GM12878 (cell line): ENCODE data around the gene ART5. TPM values are rescaled to one million over a fixed set of nuclear protein-coding genes. Genes with fewer than 3 reads are reported as not detected.

Experiments used
- ATAC-seq: fragments of 200-7000 bp; cut with Tn5 transposase; 3 replicates; pipeline ENCODE4 v1.9.1; 2020; ENCODE audit warnings: mild to moderate bottlenecking, moderate library complexity
- BruUV-seq: library from RNA; stranded (reverse); fragments of 400-500 nt; replicated peaks from 2 replicates; lab custom pipeline; 2021; lab: Mats Ljungman, UMichigan
- CTCF ChIA-PET: fragments of 300-600 bp; sonication (Branson Sonifier 250); formaldehyde crosslinking; extraction: SDS; loops from one replicate; lab custom pipeline; 2021; ENCODE audit warnings: inconsistent platforms; lab: Yijun Ruan, JAX
- POLR2A ChIA-PET: fragments of 350-600 bp; formaldehyde crosslinking; extraction: SDS; loops from one replicate; lab custom pipeline; 2021; ENCODE audit warnings: inconsistent platforms; lab: Charles Lee
- RAD21 ChIA-PET: fragments of 300-600 bp; sonication (Branson Sonifier 250); formaldehyde crosslinking; loops from one replicate; lab custom pipeline; 2023; ENCODE audit warnings: antibody characterized with exemption; ENCODE audit not compliant: unreplicated experiment; lab: Charles Lee
- SMC1A ChIA-PET: fragments of 300-600 bp; sonication (Branson Sonifier 250); formaldehyde crosslinking; loops from one replicate; lab custom pipeline; 2023; ENCODE audit not compliant: unreplicated experiment, uncharacterized antibody; lab: Charles Lee
- DNase-seq: peaks from one replicate; pipeline ENCODE4 v3.0.0-alpha.2; 2011; ENCODE audit warnings: low read depth, low spot score
- FAIRE-seq: peaks from 3 replicates; lab custom pipeline; 2011; peaks lifted over from hg19 to GRCh38; lab: Jason Lieb, UNC
- H2AFZ ChIP-seq: 2 replicates; pipeline ENCODE4 v1.6.0; 2011; ENCODE audit warnings: low read depth, low read length, control low read depth; ENCODE audit not compliant: control insufficient read depth
- H3K27ac ChIP-seq: 2 replicates; pipeline ENCODE4 v1.5.1; 2011; ENCODE audit warnings: control low read depth; ENCODE audit not compliant: control insufficient read depth, insufficient read depth
- H3K27me3 ChIP-seq, 2 experiments: replicated peaks in 1 of 2; 2 replicates each; pipeline versions ENCODE4 v1.6.0 to v1.6.1; 2011; ENCODE audit warnings: low read length in 1 of 2; ENCODE audit not compliant: control insufficient read depth in 2 of 2, insufficient read depth in 2 of 2
- H3K36me3 ChIP-seq, 2 experiments: 2 replicates each; pipeline ENCODE4 v1.5.1; 2011; ENCODE audit warnings: low read length in 1 of 2; ENCODE audit not compliant: control insufficient read depth in 2 of 2, insufficient read depth in 2 of 2
- H3K4me1 ChIP-seq: 2 replicates; pipeline ENCODE4 v1.6.1; 2011; ENCODE audit warnings: mild to moderate bottlenecking, low read length, moderate library complexity, mixed read lengths; ENCODE audit not compliant: control insufficient read depth, insufficient read depth
- H3K4me2 ChIP-seq: 2 replicates; pipeline ENCODE4 v1.6.0; 2011; ENCODE audit warnings: control low read depth; ENCODE audit not compliant: control insufficient read depth, insufficient read depth
- H3K4me3 ChIP-seq: fragments of 200-600 bp; sonication (generic); 2 replicates; pipeline ENCODE4 v1.5.1; 2016
- H3K79me2 ChIP-seq: 2 replicates; pipeline ENCODE4 v1.6.0; 2011; ENCODE audit warnings: low read length; ENCODE audit not compliant: control insufficient read depth, insufficient read depth
- H3K9ac ChIP-seq: 2 replicates; pipeline ENCODE4 v1.8.0; 2011; ENCODE audit warnings: low read length, control low read depth, mixed read lengths; ENCODE audit not compliant: control insufficient read depth, insufficient read depth
- H3K9me3 ChIP-seq: replicated peaks from 3 replicates; pipeline ENCODE4 v1.5.1; 2011; ENCODE audit warnings: mild to moderate bottlenecking, low read length; ENCODE audit not compliant: control insufficient read depth, insufficient read depth
- H4K20me1 ChIP-seq: 2 replicates; pipeline ENCODE4 v1.6.0; 2011; ENCODE audit not compliant: control insufficient read depth, insufficient read depth
- CBFB ChIP-seq: IDR thresholded peaks from 2 replicates; pipeline ENCODE4 v1.6.1; 2016; ENCODE audit warnings: antibody characterized with exemption, low read depth
- CREB1 ChIP-seq: IDR thresholded peaks from 2 replicates; pipeline ENCODE4 v1.6.1; 2012; ENCODE audit warnings: low read depth, mild to moderate bottlenecking, inconsistent platforms
- ELK1 ChIP-seq: IDR thresholded peaks from 2 replicates; pipeline ENCODE4 v1.6.1; 2012; ENCODE audit warnings: low read depth, low read length, improper control_type of control experiment
- HDAC2 ChIP-seq: fragments of 200-600 bp; sonication (generic); IDR thresholded peaks from 2 replicates; pipeline ENCODE4 v1.6.1; 2017
- KLF5 ChIP-seq: fragments of 450-650 bp; IDR thresholded peaks from 2 replicates; pipeline ENCODE4 v1.6.1; 2014; ENCODE audit warnings: mild to moderate bottlenecking; ENCODE audit not compliant: partially characterized antibody
- MTA3 ChIP-seq: IDR thresholded peaks from 2 replicates; pipeline ENCODE4 v1.6.1; 2012; ENCODE audit warnings: low read length, inconsistent platforms, borderline replicate concordance
- PML ChIP-seq: IDR thresholded peaks from 2 replicates; pipeline ENCODE4 v1.6.1; 2012; ENCODE audit warnings: low read length, inconsistent platforms
- STAT1 ChIP-seq: fragments of 450-650 bp; conservative IDR thresholded peaks from 2 replicates; pipeline ENCODE4 v1.6.1; 2014; ENCODE audit warnings: antibody characterized with exemption, mild to moderate bottlenecking
- WRNIP1 ChIP-seq: IDR thresholded peaks from 2 replicates; pipeline ENCODE4 v1.6.1; 2011; ENCODE audit warnings: low read depth, low read length, improper control_type of control experiment, borderline replicate concordance
- YY1 ChIP-seq: IDR thresholded peaks from 2 replicates; pipeline ENCODE4 v1.6.1; 2011; ENCODE audit warnings: low read depth, mild to moderate bottlenecking, low read length
- ZNF592 ChIP-seq: fragments of 450-650 bp; IDR thresholded peaks from 2 replicates; pipeline ENCODE4 v1.6.1; 2017; ENCODE audit warnings: mild to moderate bottlenecking, moderate library complexity
- ZZZ3 ChIP-seq: IDR thresholded peaks from 2 replicates; pipeline ENCODE4 v1.6.1; 2011; ENCODE audit warnings: low read depth; ENCODE audit not compliant: control insufficient read depth, insufficient read length
- WGBS: methylation state at CpG from one replicate; pipeline ENCODE4 v1.1.6; 2016; ENCODE audit warnings: low lambda C conversion rate; ENCODE audit not compliant: insufficient replicate concordance, insufficient coverage; ENCODE audit errors: missing lambda C conversion rate; 5-methylcytosine and 5-hydroxymethylcytosine counted together
- in situ Hi-C: fragments of 300-500 bp; cut with MboI; formaldehyde crosslinking; loops from 9 replicates; pipeline ENCODE4 v1.14.3; 2018; ENCODE audit warnings: mixed read lengths
- intact Hi-C: fragments of 100-400 bp; cut with micrococcal nuclease; formaldehyde crosslinking; loops from one replicate; pipeline ENCODE4 v1.14.2; 2022; ENCODE audit not compliant: unreplicated experiment
- polyA plus RNA-seq, 11 experiments: library from polyadenylated mRNA; depleted of rRNA in 4 of 11; unstranded in 6 of 11; stranded (reverse) in 5 of 11; fragments of >200 nt; fragmentation: Nextera tagmentation in 4 of 11; fragmentation: Illumina TruSeq in 1 of 11; extraction: Ambion mirVana in 4 of 11; extraction: Trizol in 1 of 11; gene quantifications; 1 replicate in 1 of 11; 2 replicates in 10 of 11; pipeline versions ENCODE4 v1.2.1 to v1.2.3, GENCODE V29; 2011 to 2016; ENCODE audit warnings: inconsistent platforms in 2 of 11, missing spikeins in 2 of 11, low read depth in 1 of 11
- total RNA-seq, 4 experiments: library from RNA; depleted of rRNA in 3 of 4; stranded (reverse); fragments of >200 nt in 3 of 4; fragmentation: Illumina TruSeq in 1 of 4; extraction: Trizol in 1 of 4; gene quantifications; 2 replicates each; pipeline versions ENCODE4 v1.2.1 to v1.2.3, GENCODE V29; 2013 to 2021

The ART5 gene
- total and polyA plus RNA-seq, 10 of the 15 experiments (the other 5 are each of a cell fraction or from before 2014, with no cell fraction given): 0.06 TPM; not detected in 9

- BruUV-seq: no TSS peak
- ATAC-seq (no peak), FAIRE-seq (no peak), DNase-seq (no peak)
- intact Hi-C loops (no loop called here), in situ Hi-C loops (no loop called here)
- H3K27ac ChIP-seq: no peak overlapping the region
- H3K4me1 ChIP-seq: no peaks in the 10 kb centered on the region
- no peaks in the 10 kb centered on the region for H3K79me2 ChIP-seq
- CTCF ChIA-PET: no interaction called here
- no peak overlapping the region for H3K9ac ChIP-seq
- POLR2A ChIA-PET: no interaction called here
- H3K4me2 ChIP-seq: no peak overlapping the region
- no peak overlapping the region for H3K4me3 ChIP-seq
- no peaks in the 10 kb centered on the region for H3K9me3 ChIP-seq
- RAD21 ChIA-PET: no interaction called here
- no peaks in the 10 kb centered on the region for H3K27me3 ChIP-seq
- no peaks in the 10 kb centered on the region for H4K20me1 ChIP-seq
- peak overlapping the region; percentile 7; the same call in 1 of the 2 replicates for H2AFZ ChIP-seq
- WGBS: 40% methylated on average over 23 of the region's 23 CpGs
- SMC1A ChIA-PET: no interaction called here
- no peaks in the 10 kb centered on the region for H3K36me3 ChIP-seq
- no peak for TF ChIP-seq YY1
- no peak for TF ChIP-seq CREB1
- TF ChIP-seq, all 136 proteins: peak for 0
Observed at GRCh38 chr11:3626250-3626960, 15.4 kb downstream of the ART5 start.

- 40% methylated on average over 8 of the region's 8 CpGs for WGBS
- no peaks in the 10 kb centered on the region for H3K27me3 ChIP-seq
- no peak overlapping the region for H3K9ac ChIP-seq
- H3K4me2 ChIP-seq: no peak overlapping the region
- no peaks in the 10 kb centered on the region for H3K79me2 ChIP-seq
- ChIA-PET RAD21 (no interaction called here), SMC1A (no interaction called here), POLR2A (no interaction called here), CTCF (interaction anchor here (0.7 kb wide), 1 partner anchor 13 kb away, joined by 3 read pairs; no protein-coding TSS in a partner anchor)
- intact Hi-C loops (no loop called here), in situ Hi-C loops (no loop called here)
- H3K36me3 ChIP-seq: no peaks in the 10 kb centered on the region
- H3K4me1 ChIP-seq: no peaks in the 10 kb centered on the region
- no peak overlapping the region for H3K4me3 ChIP-seq
- H3K9me3 ChIP-seq: no peaks in the 10 kb centered on the region
- FAIRE-seq (no peak), DNase-seq (no peak), ATAC-seq (no peak)
- no peak overlapping the region for H3K27ac ChIP-seq
- no TSS peak for BruUV-seq
- no peak overlapping the region for H2AFZ ChIP-seq
- no peaks in the 10 kb centered on the region for H4K20me1 ChIP-seq
- no peak for TF ChIP-seq MTA3
- TF ChIP-seq HDAC2: no peak
- TF ChIP-seq ZZZ3: no peak
- TF ChIP-seq ELK1: no peak
- TF ChIP-seq PML: no peak
- no peak for TF ChIP-seq ZNF592
- no peak for TF ChIP-seq CBFB
- TF ChIP-seq KLF5: no peak
- no peak for TF ChIP-seq STAT1
- TF ChIP-seq WRNIP1: no peak
Observed at GRCh38 chr11:3623767-3624458, 17.9 kb downstream of the ART5 start.
